ENCODE results near the gene TMC6. TPM values are rescaled to one million over a fixed set of nuclear protein-coding genes. Genes with fewer than 3 reads are reported as not detected.

The TMC6 gene
- total and polyA plus RNA-seq, 2 of the 13 experiments (the other 11 are each of a cell fraction or from before 2014, with no cell fraction given), result 48.4 to 99.1 TPM

- TF ChIP-seq ZNF749 (CRISPR knock-in tag; IDR thresholded peaks at IDR 0.05; ENCODE audit: borderline replicate concordance) (no peak), AHR (CRISPR knock-in tag; IDR thresholded peaks at IDR 0.05) (no peak), ZNF296 (CRISPR knock-in tag; conservative IDR thresholded peaks at IDR 0.05) (peak; percentile 99), ZNF816 (CRISPR knock-in tag; IDR thresholded peaks at IDR 0.05; ENCODE audit: borderline replicate concordance) (no peak), SYNCRIP (IDR thresholded peaks at IDR 0.05; ENCODE audit: insufficient read depth, low read depth, low read length) (no peak), RFX1 (IDR thresholded peaks at IDR 0.05) (no peak), ZNF761 (CRISPR knock-in tag; conservative IDR thresholded peaks at IDR 0.05) (peak; percentile 69; the same call in 1 of the 2 replicates), NBN (conservative IDR thresholded peaks at IDR 0.05) (no peak), SOX6 (IDR thresholded peaks at IDR 0.05) (no peak), SOX6 (CRISPR knock-in tag; IDR thresholded peaks at IDR 0.05) (peak; percentile 47), IRF2 (CRISPR knock-in tag; IDR thresholded peaks at IDR 0.05) (peak; percentile 78; the same call in 1 of the 2 replicates), FOXK1 (CRISPR knock-in tag; IDR thresholded peaks at IDR 0.05; ENCODE audit: borderline replicate concordance, low read depth) (peak; percentile 43; the same call in 1 of the 2 replicates), ZNF224 (CRISPR knock-in tag; IDR thresholded peaks at IDR 0.05) (no peak), ZFP90 (CRISPR knock-in tag; IDR thresholded peaks at IDR 0.05; ENCODE audit: borderline replicate concordance) (0 out of 2 replicates have a peak, but pooled peaks have one; percentile 17), ZFP41 (CRISPR knock-in tag; IDR thresholded peaks at IDR 0.05; ENCODE audit: borderline replicate concordance) (no peak), ZNF460 (CRISPR knock-in tag; IDR thresholded peaks at IDR 0.05; ENCODE audit: borderline replicate concordance) (no peak), ZNF672 (CRISPR knock-in tag; IDR thresholded peaks at IDR 0.05) (no peak), ZNF773 (CRISPR knock-in tag; IDR thresholded peaks at IDR 0.05; ENCODE audit: borderline replicate concordance) (0 out of 2 replicates have a peak, but pooled peaks have one; percentile 87), ZNF746 (CRISPR knock-in tag; IDR thresholded peaks at IDR 0.05) (0 out of 2 replicates have a peak, but pooled peaks have one; percentile 41), HCFC1 (IDR thresholded peaks at IDR 0.05; ENCODE audit: low read depth, low read length) (no peak), ZNF33A (CRISPR knock-in tag; IDR thresholded peaks at IDR 0.05; ENCODE audit: borderline replicate concordance) (no peak), STAG1 (CRISPR knock-in tag; IDR thresholded peaks at IDR 0.05) (peak; percentile 18; the same call in 1 of the 2 replicates), ZFYVE20 (CRISPR knock-in tag; IDR thresholded peaks at IDR 0.05; ENCODE audit: borderline replicate concordance, low read depth) (no peak)
- TF ChIP-seq, protein P1, sequence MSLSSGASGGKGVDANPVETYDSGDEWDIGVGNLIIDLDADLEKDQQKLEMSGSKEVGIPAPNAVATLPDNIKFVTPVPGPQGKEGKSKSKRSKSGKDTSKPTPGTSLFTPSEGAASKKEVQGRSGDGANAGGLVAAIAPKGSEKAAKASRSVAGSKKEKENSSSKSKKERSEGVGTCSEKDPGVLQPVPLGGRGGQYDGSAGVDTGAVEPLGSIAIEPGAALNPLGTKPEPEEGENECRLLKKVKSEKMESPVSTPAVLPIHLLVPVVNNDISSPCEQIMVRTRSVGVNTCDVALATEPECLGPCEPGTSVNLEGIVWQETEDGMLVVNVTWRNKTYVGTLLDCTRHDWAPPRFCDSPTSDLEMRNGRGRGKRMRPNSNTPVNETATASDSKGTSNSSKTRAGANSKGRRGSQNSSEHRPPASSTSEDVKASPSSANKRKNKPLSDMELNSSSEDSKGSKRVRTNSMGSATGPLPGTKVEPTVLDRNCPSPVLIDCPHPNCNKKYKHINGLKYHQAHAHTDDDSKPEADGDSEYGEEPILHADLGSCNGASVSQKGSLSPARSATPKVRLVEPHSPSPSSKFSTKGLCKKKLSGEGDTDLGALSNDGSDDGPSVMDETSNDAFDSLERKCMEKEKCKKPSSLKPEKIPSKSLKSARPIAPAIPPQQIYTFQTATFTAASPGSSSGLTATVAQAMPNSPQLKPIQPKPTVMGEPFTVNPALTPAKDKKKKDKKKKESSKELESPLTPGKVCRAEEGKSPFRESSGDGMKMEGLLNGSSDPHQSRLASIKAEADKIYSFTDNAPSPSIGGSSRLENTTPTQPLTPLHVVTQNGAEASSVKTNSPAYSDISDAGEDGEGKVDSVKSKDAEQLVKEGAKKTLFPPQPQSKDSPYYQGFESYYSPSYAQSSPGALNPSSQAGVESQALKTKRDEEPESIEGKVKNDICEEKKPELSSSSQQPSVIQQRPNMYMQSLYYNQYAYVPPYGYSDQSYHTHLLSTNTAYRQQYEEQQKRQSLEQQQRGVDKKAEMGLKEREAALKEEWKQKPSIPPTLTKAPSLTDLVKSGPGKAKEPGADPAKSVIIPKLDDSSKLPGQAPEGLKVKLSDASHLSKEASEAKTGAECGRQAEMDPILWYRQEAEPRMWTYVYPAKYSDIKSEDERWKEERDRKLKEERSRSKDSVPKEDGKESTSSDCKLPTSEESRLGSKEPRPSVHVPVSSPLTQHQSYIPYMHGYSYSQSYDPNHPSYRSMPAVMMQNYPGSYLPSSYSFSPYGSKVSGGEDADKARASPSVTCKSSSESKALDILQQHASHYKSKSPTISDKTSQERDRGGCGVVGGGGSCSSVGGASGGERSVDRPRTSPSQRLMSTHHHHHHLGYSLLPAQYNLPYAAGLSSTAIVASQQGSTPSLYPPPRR (CRISPR knock-in tag; IDR thresholded peaks at IDR 0.05; ENCODE audit: borderline replicate concordance), result peak; percentile 77; the same call in 1 of the 2 replicates
- TF ChIP-seq, protein P2, sequence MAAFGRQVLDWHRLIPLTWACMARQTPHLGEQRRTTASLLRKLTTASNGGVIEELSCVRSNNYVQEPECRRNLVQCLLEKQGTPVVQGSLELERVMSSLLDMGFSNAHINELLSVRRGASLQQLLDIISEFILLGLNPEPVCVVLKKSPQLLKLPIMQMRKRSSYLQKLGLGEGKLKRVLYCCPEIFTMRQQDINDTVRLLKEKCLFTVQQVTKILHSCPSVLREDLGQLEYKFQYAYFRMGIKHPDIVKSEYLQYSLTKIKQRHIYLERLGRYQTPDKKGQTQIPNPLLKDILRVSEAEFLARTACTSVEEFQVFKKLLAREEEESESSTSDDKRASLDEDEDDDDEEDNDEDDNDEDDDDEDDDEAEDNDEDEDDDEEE (CRISPR knock-in tag; IDR thresholded peaks at IDR 0.05), result peak; percentile 32; the same call in 1 of the 2 replicates
Observed at GRCh38 chr17:78144736-78145641, 16.4 kb upstream of the TMC6 start (continued).

All from HepG2 (cell line).